Glutamatergic neuron (in vitro differentiated cells): ENCODE measurements around the gene MDM4. TPM values are rescaled to one million over a fixed set of nuclear protein-coding genes. Genes with fewer than 3 reads are reported as not detected.
"Not testable (repeated sequence)": the region's sequence is repeated elsewhere in the genome, so short reads cannot be mapped to it uniquely, and the experiment has no call there.

Experiments
- DNase-seq: peaks from one replicate; pipeline ENCODE4 v3.0.0; 2022
- H3K27ac Mint-ChIP-seq: one replicate; pipeline ENCODE4 v1.8.0; 2020; ENCODE audit warnings: mild to moderate bottlenecking, mixed read lengths, inconsistent platforms; ENCODE audit not compliant: unreplicated experiment
- H3K27me3 Mint-ChIP-seq: one replicate; pipeline ENCODE4 v1.8.0; 2020; ENCODE audit warnings: mild to moderate bottlenecking, moderate library complexity, mixed read lengths, inconsistent platforms; ENCODE audit not compliant: unreplicated experiment
- H3K36me3 Mint-ChIP-seq: one replicate; pipeline ENCODE4 v1.8.0; 2020; ENCODE audit warnings: mild to moderate bottlenecking, mixed read lengths, inconsistent platforms; ENCODE audit not compliant: unreplicated experiment
- H3K4me1 Mint-ChIP-seq: one replicate; pipeline ENCODE4 v1.8.0; 2020; ENCODE audit warnings: mild to moderate bottlenecking, low read depth, mixed read lengths, inconsistent platforms; ENCODE audit not compliant: unreplicated experiment
- H3K4me3 Mint-ChIP-seq: one replicate; pipeline ENCODE4 v1.8.0; 2020; ENCODE audit warnings: mild to moderate bottlenecking, mixed read lengths, inconsistent platforms; ENCODE audit not compliant: unreplicated experiment
- H3K9me3 Mint-ChIP-seq: one replicate; pipeline ENCODE4 v1.8.0; 2020; ENCODE audit warnings: mild to moderate bottlenecking, moderate library complexity, mixed read lengths, inconsistent platforms; ENCODE audit not compliant: unreplicated experiment
- CTCF ChIP-seq: fragments of 200-600 bp; sonication (generic); IDR thresholded peaks from one replicate; pipeline ENCODE4 v1.5.0; 2021; ENCODE audit not compliant: partially characterized antibody, unreplicated experiment
- total RNA-seq: library from RNA; stranded (reverse); fragmentation: NEBNext Ultra II Directional; extraction: Animal tissue kit (Norgen Biotek cat#: 25700); gene quantifications from one replicate; pipeline ENCODE4 v1.2.1, GENCODE V29; 2021; ENCODE audit not compliant: unreplicated experiment

The MDM4 gene
- total RNA-seq, 1 donor from 2014 or later, result 93.9 TPM

- Mint-ChIP-seq H3K36me3 (no peaks in the 10 kb centered on the region), H3K9me3 (no peaks in the 10 kb centered on the region), H3K4me1 (no peaks in the 10 kb centered on the region), H3K27me3 (no peaks in the 10 kb centered on the region), H3K4me3 (no peak overlapping the region), H3K27ac (no peak overlapping the region)
- no peak for TF ChIP-seq CTCF
- DNase-seq, result no peak
These were observed 32.1 kb downstream of the MDM4 start for GRCh38 chr1:204548265-204548664.

- H3K27me3 Mint-ChIP-seq, result no peaks in the 10 kb centered on the region
- H3K9me3 Mint-ChIP-seq, result no peaks in the 10 kb centered on the region
- H3K4me3 Mint-ChIP-seq, result no peak overlapping the region
- no peak for TF ChIP-seq CTCF
- peaks cover 3% of the 10 kb centered on the region for H3K4me1 Mint-ChIP-seq
- H3K36me3 Mint-ChIP-seq, result no peaks in the 10 kb centered on the region
- H3K27ac Mint-ChIP-seq, result no peak overlapping the region
- DNase-seq, result no peak
These were observed 33.1 kb downstream of the MDM4 start for GRCh38 chr1:204549313-204549712.

- DNase-seq, result no peak
- Mint-ChIP-seq H3K4me3 (no peak overlapping the region), H3K9me3 (no peaks in the 10 kb centered on the region), H3K27ac (no peak overlapping the region), H3K36me3 (no peaks in the 10 kb centered on the region), H3K27me3 (no peaks in the 10 kb centered on the region), H3K4me1 (peaks cover 3% of the 10 kb centered on the region)
- TF ChIP-seq CTCF, result no peak
These were observed 34.7 kb downstream of the MDM4 start for GRCh38 chr1:204550926-204551325.

GRCh38 chr1:204556458-204557052 is 40.3 kb downstream of the MDM4 start:
- no peaks in the 10 kb centered on the region for H3K9me3 Mint-ChIP-seq
- H3K27ac Mint-ChIP-seq, result no peak overlapping the region
- H3K36me3 Mint-ChIP-seq, result no peaks in the 10 kb centered on the region
- TF ChIP-seq CTCF, result no peak
- no peak for DNase-seq
- peaks cover 12% of the 10 kb centered on the region for H3K4me1 Mint-ChIP-seq
- no peak overlapping the region for H3K4me3 Mint-ChIP-seq
- H3K27me3 Mint-ChIP-seq, result no peaks in the 10 kb centered on the region

GRCh38 chr1:204558467-204558866 is 42.3 kb downstream of the MDM4 start:
- H3K27me3 Mint-ChIP-seq, result no peaks in the 10 kb centered on the region
- no peak for TF ChIP-seq CTCF
- H3K4me3 Mint-ChIP-seq, result no peak overlapping the region
- H3K27ac Mint-ChIP-seq, result no peak overlapping the region
- no peak for DNase-seq
- H3K36me3 Mint-ChIP-seq, result no peaks in the 10 kb centered on the region
- H3K9me3 Mint-ChIP-seq, result no peaks in the 10 kb centered on the region
- peaks cover 12% of the 10 kb centered on the region for H3K4me1 Mint-ChIP-seq

GRCh38 chr1:204560002-204560401 is 43.8 kb downstream of the MDM4 start:
- not testable (repeated sequence) for DNase-seq, H3K4me3 Mint-ChIP-seq, H3K9me3 Mint-ChIP-seq

More at GRCh38 chr1:204560002-204560401, 43.8 kb downstream of the MDM4 start:
- not testable (repeated sequence) for H3K27ac Mint-ChIP-seq, H3K4me1 Mint-ChIP-seq, H3K27me3 Mint-ChIP-seq, H3K36me3 Mint-ChIP-seq
